WERI-Rb-1 (cell line): Measurements from ENCODE around the gene ACTG2.

Source experiments
- DNase-seq: peaks from one replicate; pipeline ENCODE4 v3.0.0-alpha.2; 2020
- H3K27ac ChIP-seq: fragments of 250-450 bp; sonication (Bioruptor Pico); 2 replicates; pipeline ENCODE4 v1.5.1; 2020; ENCODE audit warnings: mild to moderate bottlenecking, moderate library complexity
- H3K27me3 ChIP-seq: fragments of 250-450 bp; sonication (Bioruptor Pico); 2 replicates; pipeline ENCODE4 v1.5.1; 2021; ENCODE audit warnings: mild to moderate bottlenecking, low read depth, moderate library complexity; ENCODE audit not compliant: insufficient read depth, severe bottlenecking
- H3K36me3 ChIP-seq: fragments of 250-450 bp; sonication (Bioruptor Pico); 2 replicates; pipeline ENCODE4 v1.5.1; 2020; ENCODE audit warnings: mild to moderate bottlenecking, moderate library complexity
- H3K4me3 ChIP-seq: 2 replicates; pipeline ENCODE4 v1.5.1; 2011; ENCODE audit warnings: low read depth, mild to moderate bottlenecking, control low read depth, low read length
- H3K9me3 ChIP-seq: fragments of 250-450 bp; sonication (Bioruptor Pico); 2 replicates; pipeline ENCODE4 v1.5.1; 2021; ENCODE audit warnings: mild to moderate bottlenecking, moderate library complexity; ENCODE audit not compliant: severe bottlenecking
- TF ChIP-seq, protein P1 (sequence below): IDR thresholded peaks from 2 replicates; pipeline ENCODE4 v1.5.1; 2011; ENCODE audit warnings: low read depth, mild to moderate bottlenecking, control low read depth, inconsistent platforms, low read length

ACTG2 gene

DNA sequence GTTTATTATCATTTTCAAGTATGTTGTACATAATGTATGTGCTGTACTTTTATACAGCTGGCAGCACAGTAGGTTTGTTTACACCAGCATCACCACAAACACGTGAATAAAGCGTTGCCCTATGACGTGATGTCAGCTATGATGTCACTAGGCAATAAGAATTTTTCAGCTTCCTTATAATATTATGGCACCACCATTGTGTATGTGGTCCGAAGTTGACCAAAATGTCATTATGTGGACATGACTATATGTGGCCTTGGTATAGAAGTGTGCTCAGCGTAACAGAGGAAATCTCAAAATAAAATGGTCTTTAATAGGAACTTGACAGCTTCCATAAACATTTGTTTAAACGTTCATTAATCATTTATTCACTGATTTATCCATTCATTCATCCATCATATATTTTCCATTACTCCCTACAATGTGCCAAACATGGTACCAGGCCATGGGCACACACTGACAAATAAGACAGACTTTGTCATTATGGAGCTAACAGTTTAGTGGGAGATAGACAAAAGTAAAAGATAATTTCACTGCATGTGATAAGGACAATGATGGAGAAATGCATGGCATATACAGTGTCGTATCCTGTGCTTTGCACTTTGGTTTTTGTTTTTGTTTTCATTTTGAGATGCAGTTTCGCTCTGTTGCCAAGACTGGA is 18.9 kb downstream of the ACTG2 start:
- no peak for DNase-seq
- no peaks in the 10 kb centered on the region for H3K9me3 ChIP-seq
- no peaks in the 10 kb centered on the region for H3K27me3 ChIP-seq
- TF ChIP-seq, protein P1, sequence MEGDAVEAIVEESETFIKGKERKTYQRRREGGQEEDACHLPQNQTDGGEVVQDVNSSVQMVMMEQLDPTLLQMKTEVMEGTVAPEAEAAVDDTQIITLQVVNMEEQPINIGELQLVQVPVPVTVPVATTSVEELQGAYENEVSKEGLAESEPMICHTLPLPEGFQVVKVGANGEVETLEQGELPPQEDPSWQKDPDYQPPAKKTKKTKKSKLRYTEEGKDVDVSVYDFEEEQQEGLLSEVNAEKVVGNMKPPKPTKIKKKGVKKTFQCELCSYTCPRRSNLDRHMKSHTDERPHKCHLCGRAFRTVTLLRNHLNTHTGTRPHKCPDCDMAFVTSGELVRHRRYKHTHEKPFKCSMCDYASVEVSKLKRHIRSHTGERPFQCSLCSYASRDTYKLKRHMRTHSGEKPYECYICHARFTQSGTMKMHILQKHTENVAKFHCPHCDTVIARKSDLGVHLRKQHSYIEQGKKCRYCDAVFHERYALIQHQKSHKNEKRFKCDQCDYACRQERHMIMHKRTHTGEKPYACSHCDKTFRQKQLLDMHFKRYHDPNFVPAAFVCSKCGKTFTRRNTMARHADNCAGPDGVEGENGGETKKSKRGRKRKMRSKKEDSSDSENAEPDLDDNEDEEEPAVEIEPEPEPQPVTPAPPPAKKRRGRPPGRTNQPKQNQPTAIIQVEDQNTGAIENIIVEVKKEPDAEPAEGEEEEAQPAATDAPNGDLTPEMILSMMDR: no peak
- no peaks in the 10 kb centered on the region for H3K36me3 ChIP-seq
- H3K27ac ChIP-seq: no peak overlapping the region
- no peak overlapping the region for H3K4me3 ChIP-seq

DNA sequence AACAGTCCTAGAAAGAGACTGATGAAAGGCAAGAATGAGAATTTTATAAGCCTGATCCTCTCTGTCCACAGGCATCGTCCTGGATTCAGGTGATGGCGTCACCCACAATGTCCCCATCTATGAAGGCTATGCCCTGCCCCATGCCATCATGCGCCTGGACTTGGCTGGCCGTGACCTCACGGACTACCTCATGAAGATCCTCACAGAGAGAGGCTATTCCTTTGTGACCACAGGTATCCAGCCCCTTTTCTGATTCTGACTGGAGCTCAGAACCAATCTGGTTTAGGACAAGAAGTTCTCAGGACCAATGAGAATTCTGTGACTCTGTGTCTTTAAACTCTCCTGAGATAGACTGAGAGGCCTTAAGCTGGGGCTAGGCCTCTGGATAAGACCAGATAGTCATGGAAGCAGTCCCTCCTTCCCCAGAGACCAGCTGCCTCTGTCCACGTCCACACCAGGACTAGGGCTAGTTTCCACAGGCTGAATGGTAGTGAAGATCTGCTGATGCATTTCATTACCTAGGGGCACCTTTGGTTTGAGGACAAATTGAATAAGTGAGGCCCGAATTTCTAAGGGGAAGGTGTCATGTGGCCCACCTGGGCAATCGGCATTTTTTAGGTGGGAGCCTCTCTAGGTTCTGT is 20.7 kb downstream of the ACTG2 start:
- H3K27ac ChIP-seq: no peak overlapping the region
- TF ChIP-seq, protein P1: no peak
- no peak for DNase-seq
- H3K36me3 ChIP-seq: no peaks in the 10 kb centered on the region
- H3K27me3 ChIP-seq: no peaks in the 10 kb centered on the region
- no peak overlapping the region for H3K4me3 ChIP-seq
- H3K9me3 ChIP-seq: no peaks in the 10 kb centered on the region

DNA sequence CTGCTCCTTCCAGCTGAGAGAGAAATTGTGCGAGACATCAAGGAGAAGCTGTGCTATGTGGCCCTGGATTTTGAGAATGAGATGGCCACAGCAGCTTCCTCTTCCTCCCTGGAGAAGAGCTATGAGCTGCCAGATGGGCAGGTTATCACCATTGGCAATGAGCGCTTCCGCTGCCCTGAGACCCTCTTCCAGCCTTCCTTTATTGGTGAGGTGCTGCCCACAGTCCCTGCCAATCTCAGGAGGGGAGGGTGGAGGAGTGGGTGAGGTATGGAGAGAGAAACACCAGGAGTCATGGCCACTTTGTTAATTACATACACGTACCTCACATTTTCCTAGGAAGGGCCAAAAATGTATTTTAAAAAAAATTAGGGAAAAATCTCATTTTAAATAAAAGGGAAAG is 21.9 kb downstream of the ACTG2 start:
- no peak overlapping the region for H3K4me3 ChIP-seq
- H3K27ac ChIP-seq: no peak overlapping the region
- DNase-seq: no peak
- no peaks in the 10 kb centered on the region for H3K27me3 ChIP-seq
- no peaks in the 10 kb centered on the region for H3K9me3 ChIP-seq
- TF ChIP-seq, protein P1: no peak
- H3K36me3 ChIP-seq: no peaks in the 10 kb centered on the region

DNA sequence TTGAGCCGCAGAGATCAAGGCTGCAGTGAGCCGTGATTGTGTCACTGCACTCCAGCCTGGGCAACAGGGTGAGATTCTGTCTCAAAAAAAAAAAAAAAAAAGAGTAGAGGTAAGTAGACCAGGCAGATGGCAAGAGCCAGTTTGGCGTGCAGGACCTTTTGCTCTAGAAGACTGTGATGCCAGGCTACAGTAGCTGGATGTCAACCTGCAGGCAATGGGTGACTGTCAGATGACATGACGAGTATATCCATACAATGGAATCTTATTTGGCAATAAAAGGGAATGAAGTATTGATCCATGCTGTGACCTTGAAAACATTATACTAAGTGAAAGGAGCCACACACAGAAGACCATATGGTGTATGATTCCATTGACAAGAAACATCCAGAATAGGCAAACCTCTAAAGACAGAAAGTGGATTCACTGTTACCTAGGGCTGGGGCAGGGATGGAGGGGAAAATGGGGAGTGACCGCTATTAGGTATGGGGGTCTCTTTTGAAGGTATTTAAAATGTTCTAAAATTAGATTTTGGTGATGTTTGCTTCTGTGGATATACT is 22.7 kb downstream of the ACTG2 start:
- no peak for DNase-seq
- Histone ChIP-seq H3K36me3 (no peaks in the 10 kb centered on the region), H3K27ac (no peak overlapping the region), H3K4me3 (no peak overlapping the region), H3K9me3 (no peaks in the 10 kb centered on the region), H3K27me3 (no peaks in the 10 kb centered on the region)
- TF ChIP-seq, protein P1: no peak

DNA sequence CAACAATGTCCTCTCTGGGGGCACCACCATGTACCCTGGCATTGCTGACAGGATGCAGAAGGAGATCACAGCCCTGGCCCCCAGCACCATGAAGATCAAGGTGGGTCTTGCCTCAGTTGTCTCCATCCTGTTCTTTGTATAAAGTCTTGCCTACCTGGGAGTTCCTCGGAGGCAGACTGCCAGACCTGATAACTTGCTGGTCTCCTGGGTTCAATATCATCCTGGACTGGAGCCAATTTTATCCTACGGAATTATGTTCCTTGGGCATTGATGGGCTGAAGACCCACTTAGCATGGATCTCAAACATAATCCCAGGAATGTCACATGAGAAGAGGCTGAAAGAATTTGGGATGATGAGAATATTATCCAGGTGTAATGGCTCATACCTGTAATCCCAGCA is 23.9 kb downstream of the ACTG2 start:
- no peak overlapping the region for H3K4me3 ChIP-seq
- no peaks in the 10 kb centered on the region for H3K36me3 ChIP-seq
- H3K27ac ChIP-seq: no peak overlapping the region
- H3K27me3 ChIP-seq: no peaks in the 10 kb centered on the region
- no peak for DNase-seq
- no peaks in the 10 kb centered on the region for H3K9me3 ChIP-seq
- TF ChIP-seq, protein P1: no peak
